Measurements from ENCODE around the gene DLG5. TPM values are rescaled to one million over a fixed set of nuclear protein-coding genes. Genes with fewer than 3 reads are reported as not detected.

The DLG5 gene
- total RNA-seq, 1 donor from 2014 or later: 32.9 TPM

GRCh38 chr10:77925795-77926565 is 575 bp downstream of the DLG5 start:
- intact Hi-C loops (cut with DNase I): loop anchor here (2.0 to 5.0 kb wide), 3 partner anchors 45 to 101 kb away; partner anchors contain the start of gene POLR3A
- peak overlapping the region; percentile 86 to 93 for H3K4me3 ChIP-seq
- no peaks in the 10 kb centered on the region for H3K9me3 ChIP-seq
- no peaks in the 10 kb centered on the region for H3K36me3 ChIP-seq
- H3K27ac ChIP-seq: peak overlapping the region; percentile 78
- peak in 1 of 2 donors; percentile 69 for DNase-seq (ENCODE audit: low spot score in 2 of 2)
- H3K4me1 ChIP-seq: peaks cover 4 to 24% of the 10 kb centered on the region in 2 donors
- TF ChIP-seq CTCF (IDR thresholded peaks at IDR 0.05): no peak
- H3K27me3 ChIP-seq: no peaks in the 10 kb centered on the region

GRCh38 chr10:77925410-77925794 is 1.2 kb downstream of the DLG5 start:
- TF ChIP-seq CTCF (IDR thresholded peaks at IDR 0.05): no peak
- no peaks in the 10 kb centered on the region for H3K9me3 ChIP-seq
- intact Hi-C loops (cut with DNase I): loop anchor here (5.0 kb wide), 1 partner anchor 102 kb away; the partner anchor contains the start of gene POLR3A
- no peaks in the 10 kb centered on the region for H3K36me3 ChIP-seq
- peak in 1 of 2 donors; percentile 68 for DNase-seq (ENCODE audit: low spot score in 2 of 2)
- H3K27me3 ChIP-seq: no peaks in the 10 kb centered on the region
- H3K4me1 ChIP-seq: peaks cover 4 to 24% of the 10 kb centered on the region in 2 donors
- peak overlapping the region; percentile 78 for H3K27ac ChIP-seq
- H3K4me3 ChIP-seq: peak overlapping the region; percentile 86 to 93

- H3K27ac ChIP-seq: no peak overlapping the region
- peaks cover 4 to 29% of the 10 kb centered on the region in 2 donors for H3K4me1 ChIP-seq
- H3K4me3 ChIP-seq: peak overlapping the region in 1 of 2 donors; percentile 23
- intact Hi-C loops (cut with DNase I): no loop called here
- no peak for DNase-seq (ENCODE audit: low spot score in 2 of 2)
- no peaks in the 10 kb centered on the region for H3K27me3 ChIP-seq
- no peaks in the 10 kb centered on the region for H3K36me3 ChIP-seq
- no peaks in the 10 kb centered on the region for H3K9me3 ChIP-seq
- TF ChIP-seq CTCF (IDR thresholded peaks at IDR 0.05): no peak
Measured at GRCh38 chr10:77922566-77923179, 3.9 kb downstream of the DLG5 start.

- peaks cover 4 to 29% of the 10 kb centered on the region in 2 donors for H3K4me1 ChIP-seq
- no peak overlapping the region for H3K4me3 ChIP-seq
- H3K36me3 ChIP-seq: no peaks in the 10 kb centered on the region
- no peaks in the 10 kb centered on the region for H3K27me3 ChIP-seq
- DNase-seq (ENCODE audit: low spot score in 2 of 2): no peak
- intact Hi-C loops (cut with DNase I): no loop called here
- H3K27ac ChIP-seq: no peak overlapping the region
- H3K9me3 ChIP-seq: no peaks in the 10 kb centered on the region
- TF ChIP-seq CTCF (IDR thresholded peaks at IDR 0.05): no peak
Measured at GRCh38 chr10:77922055-77922454, 4.5 kb downstream of the DLG5 start.

GRCh38 chr10:77921395-77921794 is 5.2 kb downstream of the DLG5 start:
- intact Hi-C loops (cut with DNase I): no loop called here
- Histone ChIP-seq H3K27me3 (no peaks in the 10 kb centered on the region), H3K27ac (no peak overlapping the region), H3K4me1 (peaks cover 4 to 29% of the 10 kb centered on the region in 2 donors), H3K36me3 (no peaks in the 10 kb centered on the region), H3K9me3 (no peaks in the 10 kb centered on the region), H3K4me3 (no peak overlapping the region)
- DNase-seq (ENCODE audit: low spot score in 2 of 2): no peak
- no peak for TF ChIP-seq CTCF (IDR thresholded peaks at IDR 0.05)
